Measurements from ENCODE around the gene IPPK. TPM values are rescaled to one million over a fixed set of nuclear protein-coding genes. Genes with fewer than 3 reads are reported as not detected.

IPPK gene
- total RNA-seq, 1 donor from 2014 or later = 8.7 TPM

DNA sequence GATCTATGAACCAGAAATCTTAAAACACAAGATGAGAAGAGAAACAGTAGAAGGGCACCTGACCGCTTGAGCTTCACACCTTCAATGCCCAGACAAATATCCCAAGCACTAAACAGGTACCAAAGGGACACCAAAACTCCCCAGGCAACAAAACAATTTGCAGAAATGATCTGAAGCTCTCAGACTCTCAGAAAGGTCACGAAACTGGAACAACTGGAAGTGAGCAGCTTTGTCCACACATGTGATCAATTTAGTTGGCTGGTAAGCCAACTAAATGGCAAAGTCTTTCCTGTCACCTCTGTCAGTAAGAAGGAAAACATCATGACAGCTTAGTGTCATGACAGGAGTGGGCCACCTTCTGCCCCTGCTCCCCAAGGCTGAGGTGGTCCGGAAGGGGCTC lies 4.1 kb downstream of the IPPK start:
- Mint-ChIP-seq H3K4me1 (ENCODE audit: low read depth) (peaks cover 51% of the 10 kb centered on the region), H3K9me3 (ENCODE audit: low read depth) (no peaks in the 10 kb centered on the region), H3K36me3 (ENCODE audit: low read depth) (peaks cover 6% of the 10 kb centered on the region), H3K27me3 (ENCODE audit: low read depth) (no peaks in the 10 kb centered on the region), H3K4me3 (ENCODE audit: unreplicated experiment) (no peak overlapping the region), H3K27ac (ENCODE audit: unreplicated experiment) (no peak overlapping the region)
- no peak for DNase-seq (ENCODE audit: low spot score)
- TF ChIP-seq, protein P1, sequence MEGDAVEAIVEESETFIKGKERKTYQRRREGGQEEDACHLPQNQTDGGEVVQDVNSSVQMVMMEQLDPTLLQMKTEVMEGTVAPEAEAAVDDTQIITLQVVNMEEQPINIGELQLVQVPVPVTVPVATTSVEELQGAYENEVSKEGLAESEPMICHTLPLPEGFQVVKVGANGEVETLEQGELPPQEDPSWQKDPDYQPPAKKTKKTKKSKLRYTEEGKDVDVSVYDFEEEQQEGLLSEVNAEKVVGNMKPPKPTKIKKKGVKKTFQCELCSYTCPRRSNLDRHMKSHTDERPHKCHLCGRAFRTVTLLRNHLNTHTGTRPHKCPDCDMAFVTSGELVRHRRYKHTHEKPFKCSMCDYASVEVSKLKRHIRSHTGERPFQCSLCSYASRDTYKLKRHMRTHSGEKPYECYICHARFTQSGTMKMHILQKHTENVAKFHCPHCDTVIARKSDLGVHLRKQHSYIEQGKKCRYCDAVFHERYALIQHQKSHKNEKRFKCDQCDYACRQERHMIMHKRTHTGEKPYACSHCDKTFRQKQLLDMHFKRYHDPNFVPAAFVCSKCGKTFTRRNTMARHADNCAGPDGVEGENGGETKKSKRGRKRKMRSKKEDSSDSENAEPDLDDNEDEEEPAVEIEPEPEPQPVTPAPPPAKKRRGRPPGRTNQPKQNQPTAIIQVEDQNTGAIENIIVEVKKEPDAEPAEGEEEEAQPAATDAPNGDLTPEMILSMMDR (IDR thresholded peaks at IDR 0.05) = no peak

DNA sequence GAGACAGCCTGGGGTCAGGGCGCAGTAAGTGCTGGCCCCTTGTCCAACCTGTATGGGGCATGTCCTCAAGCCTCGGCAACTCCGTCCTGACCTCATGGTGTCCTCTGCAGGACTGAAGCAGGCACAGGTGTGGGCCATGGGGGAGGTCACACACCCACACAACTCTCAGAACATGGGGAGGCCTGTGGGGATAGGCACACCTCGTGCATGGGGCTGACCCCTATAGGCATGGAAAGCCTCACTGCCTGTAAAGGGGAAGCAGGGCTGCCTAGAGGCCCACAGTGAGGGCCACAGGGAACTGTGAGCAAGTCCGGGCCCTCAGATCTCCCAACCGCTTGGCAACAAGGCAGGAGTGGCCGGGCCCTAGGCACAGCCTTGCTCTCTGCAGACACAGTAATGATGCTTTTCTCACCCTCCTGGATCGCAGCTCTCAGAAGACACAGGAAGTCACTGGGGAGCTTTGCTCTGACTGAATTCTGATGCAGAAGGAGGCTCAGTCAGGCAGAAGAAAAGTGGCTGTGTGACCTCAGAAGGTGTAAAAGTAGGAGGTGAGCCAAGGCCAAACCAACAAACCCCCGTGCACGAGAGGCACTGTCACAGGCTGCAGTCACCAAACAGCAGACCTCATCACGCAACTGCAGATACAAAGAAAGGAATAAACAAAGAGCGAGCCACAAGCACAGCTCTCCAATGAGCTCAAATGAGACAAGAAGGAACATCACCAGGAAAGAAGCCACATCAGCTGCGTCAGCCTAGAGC lies 5.4 kb downstream of the IPPK start:
- no peaks in the 10 kb centered on the region for H3K27me3 Mint-ChIP-seq (ENCODE audit: low read depth)
- peaks cover 6% of the 10 kb centered on the region for H3K36me3 Mint-ChIP-seq (ENCODE audit: low read depth)
- peak; percentile 69 for DNase-seq (ENCODE audit: low spot score)
- no peaks in the 10 kb centered on the region for H3K9me3 Mint-ChIP-seq (ENCODE audit: low read depth)
- TF ChIP-seq, protein P1 (IDR thresholded peaks at IDR 0.05) = no peak
- peaks cover 46% of the 10 kb centered on the region for H3K4me1 Mint-ChIP-seq (ENCODE audit: low read depth)
- peak overlapping the region; percentile 25 for H3K27ac Mint-ChIP-seq (ENCODE audit: unreplicated experiment)
- H3K4me3 Mint-ChIP-seq (ENCODE audit: unreplicated experiment) = no peak overlapping the region

DNA sequence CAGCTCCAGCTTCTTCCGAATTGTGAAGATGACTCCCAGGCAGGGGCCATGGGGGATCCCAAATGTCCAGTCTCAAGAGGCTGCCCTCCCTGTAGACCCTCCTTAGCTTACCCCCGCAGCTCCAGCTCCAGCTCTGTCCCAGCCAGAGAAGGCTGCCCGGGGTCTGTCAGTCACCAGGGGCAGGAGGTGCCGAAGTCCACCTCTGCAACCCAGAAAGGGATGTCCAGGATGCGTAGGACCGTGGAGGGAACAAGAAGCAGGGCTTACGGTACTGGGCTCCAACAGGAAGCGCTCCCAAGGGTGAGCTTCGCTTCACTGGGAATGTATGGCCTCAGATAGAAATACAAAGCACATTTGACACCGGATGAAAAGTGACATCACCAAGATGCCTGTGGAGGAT lies 6.0 kb downstream of the IPPK start:
- Mint-ChIP-seq H3K27me3 (ENCODE audit: low read depth) (no peaks in the 10 kb centered on the region), H3K27ac (ENCODE audit: unreplicated experiment) (no peak overlapping the region), H3K9me3 (ENCODE audit: low read depth) (no peaks in the 10 kb centered on the region), H3K36me3 (ENCODE audit: low read depth) (peaks cover 6% of the 10 kb centered on the region), H3K4me3 (ENCODE audit: unreplicated experiment) (no peak overlapping the region), H3K4me1 (ENCODE audit: low read depth) (peaks cover 43% of the 10 kb centered on the region)
- DNase-seq (ENCODE audit: low spot score) = peak; percentile 40
- TF ChIP-seq, protein P1 (IDR thresholded peaks at IDR 0.05) = no peak

DNA sequence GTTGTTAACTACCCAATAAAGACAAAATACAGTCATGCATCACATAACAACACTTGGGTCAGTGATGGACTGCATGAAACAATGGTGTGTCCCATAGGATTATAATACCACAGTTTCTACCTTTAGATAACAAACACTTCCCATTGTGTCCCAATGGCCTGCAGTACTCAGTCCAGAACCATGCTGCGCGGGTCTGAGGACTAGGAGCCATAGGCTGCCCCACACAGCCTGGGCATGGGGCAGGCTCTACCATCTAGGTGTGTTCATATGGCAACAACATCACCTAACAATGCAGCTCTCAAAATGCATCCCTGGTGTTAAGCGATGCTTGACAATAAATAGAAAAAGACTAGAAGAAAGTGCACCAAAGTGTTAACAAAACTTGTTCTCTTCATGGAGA lies 6.8 kb downstream of the IPPK start:
- no peaks in the 10 kb centered on the region for H3K27me3 Mint-ChIP-seq (ENCODE audit: low read depth)
- TF ChIP-seq, protein P1 (IDR thresholded peaks at IDR 0.05) = no peak
- H3K9me3 Mint-ChIP-seq (ENCODE audit: low read depth) = no peaks in the 10 kb centered on the region
- no peak overlapping the region for H3K27ac Mint-ChIP-seq (ENCODE audit: unreplicated experiment)
- H3K4me1 Mint-ChIP-seq (ENCODE audit: low read depth) = peaks cover 34% of the 10 kb centered on the region
- peaks cover 6% of the 10 kb centered on the region for H3K36me3 Mint-ChIP-seq (ENCODE audit: low read depth)
- DNase-seq (ENCODE audit: low spot score) = peak; percentile 39
- no peak overlapping the region for H3K4me3 Mint-ChIP-seq (ENCODE audit: unreplicated experiment)

- peaks cover 25% of the 10 kb centered on the region for H3K4me1 Mint-ChIP-seq (ENCODE audit: low read depth)
- H3K27me3 Mint-ChIP-seq (ENCODE audit: low read depth) = no peaks in the 10 kb centered on the region
- no peak overlapping the region for H3K4me3 Mint-ChIP-seq (ENCODE audit: unreplicated experiment)
- H3K27ac Mint-ChIP-seq (ENCODE audit: unreplicated experiment) = no peak overlapping the region
- peak; percentile 48 for DNase-seq (ENCODE audit: low spot score)
- TF ChIP-seq, protein P1 (IDR thresholded peaks at IDR 0.05) = no peak
- peaks cover 5% of the 10 kb centered on the region for H3K36me3 Mint-ChIP-seq (ENCODE audit: low read depth)
- no peaks in the 10 kb centered on the region for H3K9me3 Mint-ChIP-seq (ENCODE audit: low read depth)
Measured at GRCh38 chr9:92661743-92662142, 8.2 kb downstream of the IPPK start.

Data from chondrocyte (in vitro differentiated cells).